GM23248 (cell line): ENCODE measurements around the gene HOXA11. TPM values are rescaled to one million over a fixed set of nuclear protein-coding genes. Genes with fewer than 3 reads are reported as not detected.

Source experiments
- DNase-seq: peaks from one replicate; pipeline ENCODE4 v3.0.0-alpha.2; 2015
- H2AFZ ChIP-seq: fragments of 200-600 bp; sonication (generic); 2 replicates; pipeline ENCODE4 v1.6.1; 2016; ENCODE audit warnings: antibody characterized with exemption
- H3F3A ChIP-seq: fragments of 200-600 bp; sonication (generic); 2 replicates; pipeline ENCODE4 v1.6.1; 2016; ENCODE audit warnings: mild to moderate bottlenecking, antibody characterized with exemption, mixed run types; ENCODE audit not compliant: insufficient read depth
- H3K27ac ChIP-seq: fragments of 200-600 bp; sonication (generic); 2 replicates; pipeline ENCODE4 v1.5.1; 2016; ENCODE audit warnings: mild to moderate bottlenecking
- H3K27me3 ChIP-seq: fragments of 200-600 bp; sonication (generic); replicated peaks from 2 replicates; pipeline ENCODE4 v1.6.1; 2016; ENCODE audit warnings: mild to moderate bottlenecking; ENCODE audit not compliant: insufficient read depth
- H3K36me3 ChIP-seq: fragments of 200-600 bp; sonication (generic); 2 replicates; pipeline ENCODE4 v1.6.1; 2016; ENCODE audit warnings: low read depth, mild to moderate bottlenecking
- H3K4me1 ChIP-seq: fragments of 200-600 bp; sonication (generic); 2 replicates; pipeline ENCODE4 v1.6.1; 2016; ENCODE audit warnings: mild to moderate bottlenecking; ENCODE audit not compliant: insufficient read depth
- H3K4me2 ChIP-seq: fragments of 200-600 bp; sonication (generic); one replicate; pipeline ENCODE4 v1.6.1; 2016; ENCODE audit warnings: mild to moderate bottlenecking; ENCODE audit not compliant: unreplicated experiment
- H3K4me3 ChIP-seq: fragments of 200-600 bp; sonication (generic); 2 replicates; pipeline ENCODE4 v1.5.1; 2016; ENCODE audit warnings: mild to moderate bottlenecking
- H3K79me2 ChIP-seq: fragments of 200-600 bp; sonication (generic); 2 replicates; pipeline ENCODE4 v1.6.1; 2016; ENCODE audit warnings: mild to moderate bottlenecking; ENCODE audit not compliant: insufficient read depth
- H3K9ac ChIP-seq: fragments of 200-600 bp; sonication (generic); 2 replicates; pipeline ENCODE4 v1.6.1; 2016; ENCODE audit warnings: mild to moderate bottlenecking
- H3K9me2 ChIP-seq: fragments of 200-600 bp; sonication (generic); 2 replicates; pipeline ENCODE4 v1.6.1; 2016; ENCODE audit warnings: mixed run types, mild to moderate bottlenecking, moderate library complexity; ENCODE audit not compliant: insufficient read depth
- H3K9me3 ChIP-seq: fragments of 200-600 bp; sonication (generic); one replicate; pipeline ENCODE4 v1.6.1; 2017; ENCODE audit warnings: low read depth
- H4K20me1 ChIP-seq: fragments of 200-600 bp; sonication (generic); 2 replicates; pipeline ENCODE4 v1.6.0; 2016; ENCODE audit not compliant: insufficient read depth
- EZH2 ChIP-seq: fragments of 200-600 bp; sonication (generic); IDR thresholded peaks from 2 replicates; pipeline ENCODE4 v1.6.1; 2018; ENCODE audit warnings: antibody characterized with exemption, mild to moderate bottlenecking; ENCODE audit not compliant: insufficient read depth, poor library complexity, severe bottlenecking
- EZH2phosphoT487 ChIP-seq: fragments of 200-600 bp; sonication (generic); IDR thresholded peaks from 2 replicates; pipeline ENCODE4 v1.6.1; 2018; ENCODE audit warnings: antibody characterized with exemption, moderate library complexity, mild to moderate bottlenecking, low read depth; ENCODE audit not compliant: insufficient read depth
- WGBS, 2 experiments: methylation state at CpG; one replicate each; pipeline ENCODE4 v1.1.6; 2015 to 2017; ENCODE audit warnings: low lambda C conversion rate in 2 of 2, low coverage in 1 of 2; ENCODE audit errors: missing lambda C conversion rate in 2 of 2; 5-methylcytosine and 5-hydroxymethylcytosine counted together
- in situ Hi-C: fragments of 300-500 bp; cut with MboI; formaldehyde crosslinking; loops from 2 replicates; pipeline ENCODE4 v1.15.0; 2020
- polyA plus RNA-seq: library from polyadenylated mRNA; unstranded; fragments of >200 nt; fragmentation: Nextera tagmentation; extraction: Ambion mirVana; gene quantifications from 2 replicates; pipeline ENCODE4 v1.2.1, GENCODE V29; 2016
- total RNA-seq: library from RNA; depleted of rRNA; stranded (reverse); fragments of >200 nt; shearing (Covaris generic); gene quantifications from 2 replicates; pipeline ENCODE4 v1.2.3, GENCODE V29; 2014

The HOXA11 gene
- total and polyA plus RNA-seq, 2 experiments from 2014 or later = 8.0 to 8.3 TPM

GRCh38 chr7:27198871-27199801 is 14.1 kb upstream of the HOXA11 start:
- 1 to 3% methylated on average over 58 to 82 of the region's 93 CpGs for WGBS, 2 experiments
- H3K27ac ChIP-seq = no peak overlapping the region
- H2AFZ ChIP-seq = peak overlapping the region; percentile 86
- H3K9me3 ChIP-seq = no peaks in the 10 kb centered on the region
- H3K4me2 ChIP-seq = peak overlapping the region; percentile 67
- in situ Hi-C loops = loop anchor here (10.0 kb wide), 1 partner anchor 896 kb away; no protein-coding TSS in a partner anchor
- peaks cover 10% of the 10 kb centered on the region; the same call in 1 of the 2 replicates for H3F3A ChIP-seq
- peak overlapping the region; percentile 28; the same call in 1 of the 2 replicates for H3K9ac ChIP-seq
- no peaks in the 10 kb centered on the region for H3K79me2 ChIP-seq
- no peaks in the 10 kb centered on the region for H3K9me2 ChIP-seq
- DNase-seq = peak; percentile 70
- H3K4me1 ChIP-seq = no peaks in the 10 kb centered on the region
- H3K4me3 ChIP-seq = peak overlapping the region; percentile 70
- H4K20me1 ChIP-seq = no peaks in the 10 kb centered on the region
- peaks cover 28% of the 10 kb centered on the region for H3K27me3 ChIP-seq
- TF ChIP-seq EZH2 (no peak), EZH2phosphoT487 (no peak)
- H3K36me3 ChIP-seq = no peaks in the 10 kb centered on the region

- 0 out of 2 replicates have a peak, but pooled peaks have one; percentile 53 for TF ChIP-seq EZH2phosphoT487
- TF ChIP-seq EZH2 = peak; percentile 74
- no peaks in the 10 kb centered on the region for H3K79me2 ChIP-seq
- peaks cover 25% of the 10 kb centered on the region; the same call in 1 of the 2 replicates for H3K27me3 ChIP-seq
- H3K4me3 ChIP-seq = peak overlapping the region; percentile 70; the same call in 1 of the 2 replicates
- H3K9me3 ChIP-seq = no peaks in the 10 kb centered on the region
- peak overlapping the region; percentile 86 for H2AFZ ChIP-seq
- no peaks in the 10 kb centered on the region for H3K4me1 ChIP-seq
- DNase-seq = no peak
- H3K9me2 ChIP-seq = no peaks in the 10 kb centered on the region
- peaks cover 10% of the 10 kb centered on the region; the same call in 1 of the 2 replicates for H3F3A ChIP-seq
- no peaks in the 10 kb centered on the region for H4K20me1 ChIP-seq
- in situ Hi-C loops = loop anchor here (10.0 kb wide), 1 partner anchor 897 kb away; no protein-coding TSS in a partner anchor
- H3K4me2 ChIP-seq = no peak overlapping the region
- H3K9ac ChIP-seq = no peak overlapping the region
- no peaks in the 10 kb centered on the region for H3K36me3 ChIP-seq
- 45% methylated on average over 29 of the region's 29 CpGs for WGBS, 2 experiments
- no peak overlapping the region for H3K27ac ChIP-seq
Observed at GRCh38 chr7:27198138-27198841, 13.3 kb upstream of the HOXA11 start.

GRCh38 chr7:27197137-27198042 is 12.4 kb upstream of the HOXA11 start:
- Histone ChIP-seq H3K27me3 (peaks cover 21% of the 10 kb centered on the region; the same call in 1 of the 2 replicates), H3F3A (peaks cover 10% of the 10 kb centered on the region; the same call in 1 of the 2 replicates), H3K79me2 (no peaks in the 10 kb centered on the region), H3K36me3 (no peaks in the 10 kb centered on the region), H3K27ac (no peak overlapping the region), H2AFZ (no peak overlapping the region), H3K9me2 (no peaks in the 10 kb centered on the region), H3K4me2 (no peak overlapping the region), H3K9me3 (no peaks in the 10 kb centered on the region), H3K4me3 (no peak overlapping the region), H3K9ac (no peak overlapping the region), H3K4me1 (no peaks in the 10 kb centered on the region), H4K20me1 (no peaks in the 10 kb centered on the region)
- TF ChIP-seq EZH2phosphoT487 = no peak
- TF ChIP-seq EZH2 = peak; percentile 80
- DNase-seq = no peak
- in situ Hi-C loops = loop anchor here (10.0 kb wide), 1 partner anchor 897 kb away; no protein-coding TSS in a partner anchor
- WGBS, 2 experiments = 77 to 86% methylated on average over 18 of the region's 18 CpGs
